Measurements from ENCODE around the gene SYCE3.

DNA sequence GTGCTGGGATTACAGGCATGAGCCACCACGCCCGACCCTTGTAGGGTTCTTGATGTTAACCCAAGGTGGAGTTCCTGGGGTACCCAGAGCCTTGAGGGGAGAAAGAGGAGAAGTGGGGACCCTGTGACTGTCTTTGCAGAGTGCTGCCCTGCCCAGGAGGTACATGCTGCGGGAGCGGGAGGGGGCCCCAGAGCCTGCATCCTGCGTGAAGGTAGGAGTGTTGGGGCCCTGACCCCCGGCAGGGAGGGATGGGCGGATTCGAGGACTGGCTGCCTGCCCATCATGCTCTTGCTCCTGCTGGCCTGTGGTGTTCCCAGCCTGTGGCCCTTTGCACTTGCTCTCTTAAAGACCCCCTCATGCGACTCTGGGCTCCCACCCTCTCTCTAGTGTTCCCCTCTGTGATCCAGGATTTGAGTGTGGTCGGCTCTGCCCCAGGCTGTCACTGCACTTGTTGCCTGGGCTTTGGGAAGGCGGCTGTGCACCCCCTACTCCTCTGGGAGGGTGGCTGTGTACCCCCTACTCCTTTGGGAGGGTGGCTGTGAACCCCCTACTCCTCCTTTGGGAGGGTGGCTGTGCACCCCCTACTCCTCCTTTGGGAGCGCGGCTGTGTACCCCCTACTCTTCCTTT is 41.8 kb downstream of the SYCE3 start:
- TF ChIP-seq, protein P1, sequence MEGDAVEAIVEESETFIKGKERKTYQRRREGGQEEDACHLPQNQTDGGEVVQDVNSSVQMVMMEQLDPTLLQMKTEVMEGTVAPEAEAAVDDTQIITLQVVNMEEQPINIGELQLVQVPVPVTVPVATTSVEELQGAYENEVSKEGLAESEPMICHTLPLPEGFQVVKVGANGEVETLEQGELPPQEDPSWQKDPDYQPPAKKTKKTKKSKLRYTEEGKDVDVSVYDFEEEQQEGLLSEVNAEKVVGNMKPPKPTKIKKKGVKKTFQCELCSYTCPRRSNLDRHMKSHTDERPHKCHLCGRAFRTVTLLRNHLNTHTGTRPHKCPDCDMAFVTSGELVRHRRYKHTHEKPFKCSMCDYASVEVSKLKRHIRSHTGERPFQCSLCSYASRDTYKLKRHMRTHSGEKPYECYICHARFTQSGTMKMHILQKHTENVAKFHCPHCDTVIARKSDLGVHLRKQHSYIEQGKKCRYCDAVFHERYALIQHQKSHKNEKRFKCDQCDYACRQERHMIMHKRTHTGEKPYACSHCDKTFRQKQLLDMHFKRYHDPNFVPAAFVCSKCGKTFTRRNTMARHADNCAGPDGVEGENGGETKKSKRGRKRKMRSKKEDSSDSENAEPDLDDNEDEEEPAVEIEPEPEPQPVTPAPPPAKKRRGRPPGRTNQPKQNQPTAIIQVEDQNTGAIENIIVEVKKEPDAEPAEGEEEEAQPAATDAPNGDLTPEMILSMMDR (IDR thresholded peaks at IDR 0.05; ENCODE audit: low read depth, low read length) = no peak
- no peak for TF ChIP-seq EZH2phosphoT487 (IDR thresholded peaks at IDR 0.05; ENCODE audit: low read depth)

Data from OCI-LY3 (cell line).